Fibroblast of the aortic adventitia (primary cell): ENCODE results near the gene CTDNEP1. TPM values are rescaled to one million over a fixed set of nuclear protein-coding genes. Genes with fewer than 3 reads are reported as not detected.
A peak's percentile ranks its signal among the peaks of the same experiment; 100 is the strongest.

Experiments used
- DNase-seq: peaks from one replicate; pipeline ENCODE4 v3.0.0-alpha.2; 2010; ENCODE audit warnings: low read depth
- H3K4me3 ChIP-seq: 2 replicates; pipeline ENCODE4 v1.5.1; 2011; ENCODE audit warnings: low read depth, mild to moderate bottlenecking, control low read depth, low read length, moderate library complexity
- CTCF ChIP-seq: IDR thresholded peaks from 2 replicates; pipeline ENCODE4 v1.5.1; 2011; ENCODE audit warnings: mild to moderate bottlenecking, low read length, control low read depth, inconsistent platforms; ENCODE audit not compliant: insufficient read depth
- total RNA-seq: library from RNA; depleted of rRNA; stranded (reverse); fragments of >200 nt; gene quantifications from 2 replicates; pipeline ENCODE4 v1.2.3, GENCODE V29; 2012; ENCODE audit warnings: low replicate concordance

Gene CTDNEP1
- total RNA-seq, 1 donor: 41.2 TPM

- no peak overlapping the region for H3K4me3 ChIP-seq
- no peak for TF ChIP-seq CTCF
- DNase-seq: no peak
These were observed 29.2 kb downstream of the CTDNEP1 start for GRCh38 chr17:7222093-7222971.

DNA sequence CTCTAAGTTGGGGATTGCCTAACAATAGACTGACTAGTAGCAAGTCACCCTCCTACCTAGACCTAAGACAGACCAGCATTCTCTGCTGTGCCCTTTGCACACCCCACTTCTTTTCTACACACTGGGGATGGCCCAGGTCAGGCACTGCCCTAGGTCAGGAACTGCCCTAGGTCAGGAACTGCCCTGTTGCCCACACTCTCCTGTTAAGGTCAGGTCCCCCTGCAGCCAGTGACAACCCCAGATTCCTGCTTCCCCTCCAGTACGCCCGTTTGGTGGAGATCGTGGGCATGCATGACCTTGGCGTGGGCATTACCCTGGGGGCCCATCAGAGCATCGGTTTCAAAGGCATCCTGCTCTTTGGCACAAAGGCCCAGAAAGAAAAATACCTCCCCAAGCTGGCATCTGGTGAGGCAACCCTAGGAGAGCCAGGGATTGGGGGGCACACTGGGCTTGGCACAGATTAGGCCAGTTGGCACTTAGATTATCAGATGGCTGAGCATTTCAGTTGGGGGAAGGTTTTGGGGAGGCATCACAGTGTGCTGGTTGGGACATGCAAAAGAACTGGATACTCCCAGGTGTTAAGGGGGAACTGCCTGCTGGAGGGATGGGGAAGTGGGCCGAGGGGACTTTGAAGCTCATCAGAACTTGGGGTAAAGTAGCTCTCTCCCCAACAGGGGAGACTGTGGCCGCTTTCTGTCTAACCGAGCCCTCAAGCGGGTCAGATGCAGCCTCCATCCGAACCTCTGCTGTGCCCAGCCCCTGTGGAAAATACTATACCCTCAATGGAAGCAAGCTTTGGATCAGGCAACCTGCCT, 30.0 kb downstream of the CTDNEP1 start:
- peak overlapping the region; percentile 81 for H3K4me3 ChIP-seq
- DNase-seq: no peak
- no peak for TF ChIP-seq CTCF

DNA sequence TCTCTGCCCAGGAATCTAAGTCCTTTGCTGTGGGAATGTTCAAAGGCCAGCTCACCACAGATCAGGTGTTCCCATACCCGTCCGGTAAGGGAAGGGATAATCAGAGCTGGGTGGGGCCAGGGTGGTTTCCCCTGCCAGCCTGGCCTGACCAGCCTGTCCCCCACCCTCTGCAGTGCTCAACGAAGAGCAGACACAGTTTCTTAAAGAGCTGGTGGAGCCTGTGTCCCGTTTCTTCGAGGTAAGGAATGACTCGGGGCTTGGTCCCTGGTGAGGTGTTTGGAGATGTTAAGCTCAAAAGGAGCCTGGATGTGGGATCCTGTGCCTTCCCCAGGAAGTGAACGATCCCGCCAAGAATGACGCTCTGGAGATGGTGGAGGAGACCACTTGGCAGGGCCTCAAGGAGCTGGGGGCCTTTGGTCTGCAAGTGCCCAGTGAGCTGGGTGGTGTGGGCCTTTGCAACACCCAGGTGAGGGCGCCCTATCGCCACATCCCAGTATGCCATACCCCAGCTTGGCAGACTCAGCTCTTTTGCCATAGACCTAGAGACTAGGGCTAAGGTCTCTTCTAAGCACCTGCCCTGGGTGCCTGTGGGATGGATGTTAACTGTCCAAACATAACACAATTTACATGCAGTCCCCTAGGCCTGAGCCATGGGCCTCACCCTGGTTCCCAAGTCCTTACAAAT, 30.8 kb downstream of the CTDNEP1 start:
- peak; percentile 64 for DNase-seq
- TF ChIP-seq CTCF: peak; percentile 54
- H3K4me3 ChIP-seq: peak overlapping the region; percentile 81

DNA sequence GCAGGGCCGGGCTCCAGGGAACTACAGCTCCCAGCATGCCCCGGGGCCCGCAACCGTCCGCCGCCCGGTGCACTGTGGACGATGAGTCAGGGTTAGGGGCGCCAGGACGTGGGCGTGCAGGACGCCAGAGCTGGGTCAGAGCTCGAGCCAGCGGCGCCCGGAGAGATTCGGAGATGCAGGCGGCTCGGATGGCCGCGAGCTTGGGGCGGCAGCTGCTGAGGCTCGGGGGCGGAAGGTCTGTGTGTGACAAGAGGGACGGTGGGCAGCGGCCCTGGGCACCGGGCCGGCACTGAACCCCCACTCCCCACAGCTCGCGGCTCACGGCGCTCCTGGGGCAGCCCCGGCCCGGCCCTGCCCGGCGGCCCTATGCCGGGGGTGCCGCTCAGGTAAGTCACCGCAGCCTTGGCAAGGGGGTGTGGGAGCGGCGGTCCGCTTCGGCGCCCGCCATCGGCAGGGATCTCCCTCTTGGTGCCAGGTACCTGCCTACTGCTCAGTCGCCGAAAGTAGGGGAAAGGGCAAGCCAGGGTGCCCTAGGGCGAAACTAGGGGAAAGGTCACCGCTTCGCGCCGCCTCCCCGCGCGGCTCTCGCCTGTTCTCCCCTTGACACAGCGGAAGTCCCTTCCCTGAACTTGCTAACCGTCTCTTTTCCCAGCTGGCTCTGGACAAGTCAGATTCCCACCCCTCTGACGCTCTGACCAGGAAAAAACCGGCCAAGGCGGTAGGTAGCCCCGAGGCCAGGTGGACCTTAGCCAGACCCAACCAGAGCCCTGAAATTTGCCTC, 31.5 kb downstream of the CTDNEP1 start, which contains the start of the genes ACADVL and DLG4:
TSS of gene ACADVL (plus strand) at position 127 of the 781 bp plus-strand sequence. CDS start at position 174, 47 bp downstream.
TSS of gene DLG4 (minus strand) at position 25 of the 781 bp plus-strand sequence.
- peak; percentile 86 for DNase-seq
- peak within 1 kb of the TSS; percentile 81 for H3K4me3 ChIP-seq
- no peak for TF ChIP-seq CTCF

DNA sequence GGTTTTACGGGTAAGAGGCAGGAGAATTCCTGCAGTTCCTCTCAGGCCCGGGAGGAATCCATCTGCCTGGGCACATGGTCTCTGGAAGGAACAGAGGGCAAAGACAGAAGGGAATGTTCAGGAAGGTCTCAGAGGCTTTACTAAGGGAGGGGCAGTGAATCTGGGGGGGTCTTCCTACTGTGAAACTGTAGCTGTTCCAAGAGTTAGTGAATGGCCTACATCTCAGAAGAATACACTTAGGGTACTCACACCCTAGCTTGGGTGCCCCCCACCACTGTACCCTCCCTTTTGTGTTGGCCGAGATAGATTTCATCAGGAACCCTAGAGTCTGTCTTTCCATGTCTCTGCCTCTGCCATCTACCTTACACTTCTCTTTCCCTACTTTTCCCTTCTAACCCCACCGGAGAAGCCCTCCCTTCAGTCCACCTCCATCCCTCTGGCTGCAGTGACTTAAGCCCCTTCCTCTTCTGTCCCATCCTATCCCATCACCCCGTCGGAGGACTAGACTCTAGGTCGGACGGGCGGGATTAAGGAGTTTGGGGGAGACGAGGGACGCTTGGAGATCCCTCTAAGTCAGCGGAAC, 32.2 kb downstream of the CTDNEP1 start:
- peak overlapping the region; percentile 81 for H3K4me3 ChIP-seq
- TF ChIP-seq CTCF: no peak
- no peak for DNase-seq
